Memory B cell (primary cell): Measurements from ENCODE around the gene VGLL4.
A peak's percentile ranks its signal among the peaks of the same experiment; 100 is the strongest.

ENCODE experiments used
- ATAC-seq: fragments of 150-1000 bp; cut with Tn5 transposase; 2 replicates; pipeline ENCODE4 v1.10.0; 2021; ENCODE audit warnings: low read depth, mild to moderate bottlenecking, moderate library complexity
- DNase-seq, 2 donors: peaks; one replicate each; pipeline ENCODE4 v3.0.0; 2022; ENCODE audit warnings: low spot score in 2 of 2
- H3K27ac Mint-ChIP-seq: one replicate; pipeline ENCODE4 v1.8.0; 2022; ENCODE audit warnings: mild to moderate bottlenecking, moderate library complexity, mixed read lengths
- H3K27me3 Mint-ChIP-seq: one replicate; pipeline ENCODE4 v1.8.0; 2022; ENCODE audit warnings: mixed read lengths
- H3K36me3 Mint-ChIP-seq: one replicate; pipeline ENCODE4 v1.8.0; 2022; ENCODE audit warnings: mild to moderate bottlenecking, mixed read lengths
- H3K4me1 Mint-ChIP-seq: one replicate; pipeline ENCODE4 v1.8.0; 2022; ENCODE audit warnings: mixed read lengths
- H3K4me3 Mint-ChIP-seq: one replicate; pipeline ENCODE4 v1.8.0; 2022; ENCODE audit warnings: mild to moderate bottlenecking, moderate library complexity, mixed read lengths
- H3K9me3 Mint-ChIP-seq: one replicate; pipeline ENCODE4 v1.8.0; 2022; ENCODE audit warnings: mixed read lengths

The VGLL4 gene

GRCh38 chr3:11641683-11642430 is 1.9 kb downstream of the VGLL4 start:
- DNase-seq = no peak
- Mint-ChIP-seq H3K36me3 (no peaks in the 10 kb centered on the region), H3K4me1 (peaks cover 32% of the 10 kb centered on the region), H3K9me3 (no peaks in the 10 kb centered on the region), H3K4me3 (peak overlapping the region; percentile 99), H3K27me3 (no peaks in the 10 kb centered on the region), H3K27ac (peak overlapping the region; percentile 94)
- no peak for ATAC-seq

- H3K4me1 Mint-ChIP-seq = peaks cover 32% of the 10 kb centered on the region
- peak overlapping the region; percentile 99 for H3K4me3 Mint-ChIP-seq
- H3K27me3 Mint-ChIP-seq = no peaks in the 10 kb centered on the region
- no peaks in the 10 kb centered on the region for H3K9me3 Mint-ChIP-seq
- H3K27ac Mint-ChIP-seq = peak overlapping the region; percentile 94
- ATAC-seq (no peak), DNase-seq (no peak)
- no peaks in the 10 kb centered on the region for H3K36me3 Mint-ChIP-seq
Measured at GRCh38 chr3:11641316-11641682, 2.4 kb downstream of the VGLL4 start.

- peaks cover 33% of the 10 kb centered on the region for H3K4me1 Mint-ChIP-seq
- peak overlapping the region; percentile 43 for H3K4me3 Mint-ChIP-seq
- no peak for ATAC-seq
- no peak overlapping the region for H3K27ac Mint-ChIP-seq
- no peaks in the 10 kb centered on the region for H3K9me3 Mint-ChIP-seq
- H3K27me3 Mint-ChIP-seq = no peaks in the 10 kb centered on the region
- no peak for DNase-seq
- no peaks in the 10 kb centered on the region for H3K36me3 Mint-ChIP-seq
Measured at GRCh38 chr3:11640009-11640673, 3.6 kb downstream of the VGLL4 start.

GRCh38 chr3:11638495-11639358 is 5.0 kb downstream of the VGLL4 start:
- peaks cover under 1% of the 10 kb centered on the region for H3K36me3 Mint-ChIP-seq
- peaks cover 42% of the 10 kb centered on the region for H3K4me1 Mint-ChIP-seq
- DNase-seq (no peak), ATAC-seq (no peak)
- no peaks in the 10 kb centered on the region for H3K9me3 Mint-ChIP-seq
- H3K27me3 Mint-ChIP-seq = no peaks in the 10 kb centered on the region
- no peak overlapping the region for H3K27ac Mint-ChIP-seq
- no peak overlapping the region for H3K4me3 Mint-ChIP-seq

DNA sequence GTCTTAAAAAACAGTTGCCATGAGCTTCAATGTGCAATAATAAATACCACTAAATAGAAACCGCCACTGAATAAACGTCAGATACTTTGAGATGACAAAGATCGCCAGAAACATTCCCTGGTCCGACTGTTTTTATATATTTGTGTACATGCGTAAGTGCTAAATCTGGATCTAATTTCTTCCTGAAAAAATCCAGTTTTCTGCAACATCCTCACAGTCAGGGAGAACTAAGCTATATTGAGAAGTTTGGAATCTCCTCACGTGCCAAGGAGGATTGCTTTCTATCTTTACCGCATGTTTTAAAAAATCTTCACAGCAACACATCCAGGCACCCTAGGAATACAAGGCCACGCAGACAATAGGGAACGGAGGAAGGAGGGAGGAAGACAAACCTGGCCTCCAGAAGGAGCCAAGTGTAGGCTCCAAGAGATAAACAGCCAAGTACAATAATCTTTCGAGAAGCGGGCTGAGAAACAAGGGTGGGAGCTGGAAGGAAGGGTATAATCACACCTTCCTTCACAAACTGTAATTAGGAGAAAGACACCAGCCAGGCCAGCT is 5.7 kb downstream of the VGLL4 start:
- no peak overlapping the region for H3K27ac Mint-ChIP-seq
- H3K4me1 Mint-ChIP-seq = peaks cover 46% of the 10 kb centered on the region
- ATAC-seq (no peak), DNase-seq (no peak)
- no peak overlapping the region for H3K4me3 Mint-ChIP-seq
- H3K27me3 Mint-ChIP-seq = no peaks in the 10 kb centered on the region
- peaks cover 5% of the 10 kb centered on the region for H3K36me3 Mint-ChIP-seq
- H3K9me3 Mint-ChIP-seq = no peaks in the 10 kb centered on the region

DNA sequence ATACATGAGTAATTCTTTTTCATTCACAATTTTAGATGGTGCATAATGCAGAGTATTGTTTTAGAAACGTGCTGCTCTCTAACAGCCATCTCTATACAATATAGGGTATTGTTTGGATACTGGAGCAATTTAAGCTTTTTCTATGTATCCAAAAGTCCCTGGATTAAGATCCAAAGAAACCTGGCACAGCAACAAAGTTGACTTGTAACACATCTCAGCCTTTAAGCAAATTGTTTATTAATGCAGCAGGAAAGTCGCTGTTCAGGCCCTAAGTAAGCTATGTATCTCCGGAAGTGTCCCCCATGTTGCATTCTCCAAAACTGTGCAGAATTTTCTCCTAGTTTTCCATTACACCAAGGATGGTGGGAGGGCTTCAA is 7.3 kb downstream of the VGLL4 start:
- Mint-ChIP-seq H3K27me3 (no peaks in the 10 kb centered on the region), H3K27ac (no peak overlapping the region), H3K4me1 (peaks cover 47% of the 10 kb centered on the region), H3K9me3 (no peaks in the 10 kb centered on the region), H3K4me3 (no peak overlapping the region), H3K36me3 (peaks cover 7% of the 10 kb centered on the region)
- DNase-seq (no peak), ATAC-seq (no peak)

- Mint-ChIP-seq H3K36me3 (peaks cover 7% of the 10 kb centered on the region), H3K27ac (no peak overlapping the region), H3K9me3 (no peaks in the 10 kb centered on the region), H3K4me3 (no peak overlapping the region), H3K27me3 (no peaks in the 10 kb centered on the region), H3K4me1 (peaks cover 47% of the 10 kb centered on the region)
- ATAC-seq (no peak), DNase-seq (no peak)
Measured at GRCh38 chr3:11635680-11636393, 7.9 kb downstream of the VGLL4 start.

DNA sequence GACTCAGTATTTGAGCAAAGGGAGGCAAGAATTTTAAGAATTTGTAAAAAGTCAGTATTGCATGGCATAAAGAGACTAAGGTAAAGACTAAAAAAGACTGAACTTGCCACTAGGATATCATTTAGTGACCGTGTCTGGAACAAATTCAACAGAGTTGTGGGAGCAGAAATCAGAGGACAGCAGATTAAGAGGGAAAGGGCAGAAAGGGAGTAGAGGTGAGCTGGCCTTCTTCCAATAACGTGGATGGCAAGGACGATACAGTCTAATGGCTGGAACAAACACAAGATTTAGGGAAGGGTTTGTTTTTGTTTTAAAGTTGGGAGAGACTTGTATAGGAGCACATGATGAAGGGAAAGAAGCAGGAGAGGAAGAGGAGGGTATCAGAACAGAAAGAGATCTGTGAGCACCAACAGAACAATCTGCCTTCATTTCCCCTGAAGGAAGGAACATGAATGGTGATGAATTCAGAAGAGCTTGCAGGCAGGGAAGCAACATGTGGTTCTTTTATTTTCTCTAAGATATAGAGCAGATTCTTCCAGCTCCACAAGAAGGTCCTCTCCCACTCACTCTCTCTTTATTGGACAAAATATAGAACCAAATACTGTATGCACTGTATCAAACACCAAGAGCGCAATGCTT is 8.6 kb downstream of the VGLL4 start:
- Mint-ChIP-seq H3K4me1 (peaks cover 42% of the 10 kb centered on the region), H3K36me3 (peaks cover 7% of the 10 kb centered on the region), H3K4me3 (no peak overlapping the region), H3K27ac (no peak overlapping the region), H3K9me3 (no peaks in the 10 kb centered on the region), H3K27me3 (no peaks in the 10 kb centered on the region)
- ATAC-seq (no peak), DNase-seq (no peak)

GRCh38 chr3:11634081-11634635 is 9.6 kb downstream of the VGLL4 start:
- no peak overlapping the region for H3K4me3 Mint-ChIP-seq
- H3K4me1 Mint-ChIP-seq = peaks cover 42% of the 10 kb centered on the region
- DNase-seq = no peak
- no peaks in the 10 kb centered on the region for H3K9me3 Mint-ChIP-seq
- no peaks in the 10 kb centered on the region for H3K27me3 Mint-ChIP-seq
- peak overlapping the region; percentile 19 for H3K27ac Mint-ChIP-seq
- H3K36me3 Mint-ChIP-seq = peaks cover 7% of the 10 kb centered on the region
- no peak for ATAC-seq

DNA sequence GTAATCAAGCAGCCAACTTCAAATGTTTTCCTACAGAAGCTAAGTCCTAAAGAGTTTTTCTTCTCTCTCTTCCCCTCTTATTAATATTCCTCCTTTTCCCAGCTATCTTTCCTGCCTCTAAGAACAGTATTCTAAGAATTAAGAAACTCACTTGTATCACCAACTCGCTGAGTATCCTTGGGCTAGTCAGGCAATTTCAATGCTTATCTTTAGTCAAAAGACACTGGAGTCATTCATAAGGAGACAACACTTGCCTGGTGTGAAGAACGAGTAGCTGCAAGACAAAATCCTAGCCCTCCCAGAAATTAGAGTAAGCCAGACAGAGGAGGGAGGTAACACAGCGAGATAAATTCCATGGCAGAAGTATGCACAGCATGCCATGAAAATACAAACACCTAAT is 10.7 kb downstream of the VGLL4 start:
- peak overlapping the region; percentile 67 for H3K27ac Mint-ChIP-seq
- H3K4me1 Mint-ChIP-seq = peaks cover 36% of the 10 kb centered on the region

DNA sequence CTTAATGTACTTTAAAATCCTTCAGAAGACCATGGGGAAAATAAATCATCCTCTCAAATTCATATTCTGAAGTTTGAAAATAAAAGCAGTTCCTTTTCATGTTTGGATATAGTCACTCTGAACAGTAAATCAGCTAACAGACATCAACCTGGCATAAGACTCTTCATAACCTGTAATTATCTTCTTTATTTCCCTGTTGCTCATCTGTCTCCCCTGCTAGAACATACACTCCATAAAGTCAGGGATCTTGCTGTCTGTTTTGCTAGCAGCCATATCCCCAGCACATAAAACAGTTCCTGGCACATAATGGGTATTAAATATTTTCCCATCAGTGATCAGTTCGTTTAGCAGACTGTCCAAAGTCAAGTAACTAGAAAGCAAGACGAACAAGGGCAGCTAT is 11.2 kb downstream of the VGLL4 start:
- H3K36me3 Mint-ChIP-seq = peaks cover 7% of the 10 kb centered on the region
- ATAC-seq = no peak
- no peak overlapping the region for H3K4me3 Mint-ChIP-seq
- no peak for DNase-seq
- no peaks in the 10 kb centered on the region for H3K27me3 Mint-ChIP-seq
- peak overlapping the region; percentile 67 for H3K27ac Mint-ChIP-seq
- peaks cover 35% of the 10 kb centered on the region for H3K4me1 Mint-ChIP-seq
- H3K9me3 Mint-ChIP-seq = no peaks in the 10 kb centered on the region

More for the DNA sequence above, 10.7 kb downstream of the VGLL4 start:
- ATAC-seq (no peak), DNase-seq (no peak)
- no peak overlapping the region for H3K4me3 Mint-ChIP-seq
- H3K27me3 Mint-ChIP-seq = no peaks in the 10 kb centered on the region
- H3K36me3 Mint-ChIP-seq = peaks cover 7% of the 10 kb centered on the region
- no peaks in the 10 kb centered on the region for H3K9me3 Mint-ChIP-seq

DNA sequence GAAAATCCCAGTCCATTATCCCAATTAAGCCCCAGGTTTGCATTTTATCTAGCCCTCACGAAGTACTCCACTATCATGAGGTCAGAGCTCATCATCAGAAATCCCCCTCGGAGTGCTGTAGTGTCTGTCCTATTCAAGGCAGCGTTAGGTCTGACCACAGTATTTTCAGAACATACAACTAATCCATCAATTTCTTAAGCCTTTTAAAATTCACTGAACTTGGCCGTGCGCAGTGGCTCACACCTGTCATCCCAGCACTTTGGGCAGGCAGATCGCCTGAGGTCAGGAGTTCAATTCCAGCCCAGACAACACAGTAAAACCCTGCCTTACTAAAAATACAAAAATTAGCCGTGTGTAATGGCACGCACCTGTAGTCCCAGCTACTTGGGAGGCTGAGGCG is 11.9 kb downstream of the VGLL4 start:
- Mint-ChIP-seq H3K4me1 (peaks cover 35% of the 10 kb centered on the region), H3K4me3 (no peak overlapping the region)

GRCh38 chr3:11629716-11630115 is 14.0 kb downstream of the VGLL4 start:
- H3K4me1 Mint-ChIP-seq = peaks cover 46% of the 10 kb centered on the region
- H3K27me3 Mint-ChIP-seq = no peaks in the 10 kb centered on the region
- ATAC-seq = no peak

More for the DNA sequence above, 11.9 kb downstream of the VGLL4 start:
- H3K27me3 Mint-ChIP-seq = no peaks in the 10 kb centered on the region
- H3K36me3 Mint-ChIP-seq = peaks cover 9% of the 10 kb centered on the region
- DNase-seq (no peak), ATAC-seq (no peak)
- H3K27ac Mint-ChIP-seq = peak overlapping the region; percentile 19
- H3K9me3 Mint-ChIP-seq = no peaks in the 10 kb centered on the region

More at GRCh38 chr3:11629716-11630115, 14.0 kb downstream of the VGLL4 start:
- Mint-ChIP-seq H3K9me3 (no peaks in the 10 kb centered on the region), H3K4me3 (no peak overlapping the region), H3K27ac (no peak overlapping the region), H3K36me3 (peaks cover 9% of the 10 kb centered on the region)
- no peak for DNase-seq
